Right lobe of liver (tissue), 4 donors: Measurements from ENCODE around the gene ZNF626.

Experiments
- CTCF ChIP-seq, 4 donors: fragments of 200-600 bp in 3 of 4; fragments of 450-650 bp in 1 of 4; IDR thresholded peaks; one replicate each; pipeline versions ENCODE4 v1.5.1 to v1.8.0; 2016 to 2022; ENCODE audit warnings: antibody characterized with exemption in 4 of 4, mild to moderate bottlenecking in 2 of 4
- POLR2A ChIP-seq: fragments of 450-650 bp; IDR thresholded peaks from one replicate; pipeline ENCODE4 v1.6.1; 2017; ENCODE audit warnings: antibody characterized with exemption, mild to moderate bottlenecking
- donor health status: DM: no; HTN: no; CAD: no.
- donor health status: DM: no; HTN: no; CAD: no.
- donor health status: DM: no; HTN: yes; CAD: no.

GRCh38 chr19:20611866-20612265, 49.5 kb downstream of the ZNF626 start:
- TF ChIP-seq CTCF (IDR thresholded peaks at IDR 0.05) (no peak), POLR2A (no peak)
